Measurements from ENCODE around the gene PTGER3.

PTGER3 gene

GRCh38 chr1:71047635-71048607, at the start of gene PTGER3:
TSS of gene PTGER3 (minus strand) at chr1:71047816. CDS start at chr1:71047577, 239 bp downstream.
- peak; percentile 10 for DNase-seq (ENCODE audit: insufficient read length, low spot score)
- FAIRE-seq, result no peak

- DNase-seq (ENCODE audit: insufficient read length, low spot score) (no peak), FAIRE-seq (no peak)
Measured at GRCh38 chr1:71094913-71095312, 47.3 kb upstream of the PTGER3 start.

- DNase-seq (ENCODE audit: insufficient read length, low spot score) (no peak), FAIRE-seq (no peak)
Measured at GRCh38 chr1:71093938-71094337, 46.3 kb upstream of the PTGER3 start.

- DNase-seq (ENCODE audit: insufficient read length, low spot score) (no peak), FAIRE-seq (no peak)
Measured at GRCh38 chr1:71089536-71090270, 42.1 kb upstream of the PTGER3 start.

GRCh38 chr1:71088645-71089287, 41.1 kb upstream of the PTGER3 start:
- no peak for FAIRE-seq

GRCh38 chr1:71087713-71088112, 40.1 kb upstream of the PTGER3 start:
- FAIRE-seq (no peak), DNase-seq (ENCODE audit: insufficient read length, low spot score) (no peak)

More at GRCh38 chr1:71088645-71089287, 41.1 kb upstream of the PTGER3 start:
- no peak for DNase-seq (ENCODE audit: insufficient read length, low spot score)

- no peak for FAIRE-seq
- no peak for DNase-seq (ENCODE audit: insufficient read length, low spot score)
Measured at GRCh38 chr1:71087060-71087459, 39.4 kb upstream of the PTGER3 start.

GRCh38 chr1:71086331-71086730, 38.7 kb upstream of the PTGER3 start:
- no peak for DNase-seq (ENCODE audit: insufficient read length, low spot score)
- FAIRE-seq, result no peak

- FAIRE-seq (no peak), DNase-seq (ENCODE audit: insufficient read length, low spot score) (no peak)
Measured at GRCh38 chr1:71083271-71083670, 35.7 kb upstream of the PTGER3 start.

GRCh38 chr1:71081697-71082080, 34.1 kb upstream of the PTGER3 start:
- no peak for DNase-seq (ENCODE audit: insufficient read length, low spot score)
- FAIRE-seq, result no peak

GRCh38 chr1:71080739-71081696, 33.4 kb upstream of the PTGER3 start, which contains the start of gene ZRANB2:
TSS of gene ZRANB2 (minus strand) at chr1:71081035. CDS start at chr1:71080995, 40 bp downstream.
- FAIRE-seq (no peak), DNase-seq (ENCODE audit: insufficient read length, low spot score) (peak; percentile 79)

GRCh38 chr1:71080230-71080738, 32.7 kb upstream of the PTGER3 start:
- DNase-seq (ENCODE audit: insufficient read length, low spot score) (no peak), FAIRE-seq (no peak)

- DNase-seq (ENCODE audit: insufficient read length, low spot score), result no peak
- no peak for FAIRE-seq
Measured at GRCh38 chr1:71074681-71075080, 27.1 kb upstream of the PTGER3 start.

GRCh38 chr1:71072273-71072672, 24.7 kb upstream of the PTGER3 start:
- DNase-seq (ENCODE audit: insufficient read length, low spot score), result no peak
- no peak for FAIRE-seq

GRCh38 chr1:71071720-71072119, 24.1 kb upstream of the PTGER3 start:
- DNase-seq (ENCODE audit: insufficient read length, low spot score), result no peak
- no peak for FAIRE-seq

- DNase-seq (ENCODE audit: insufficient read length, low spot score) (no peak), FAIRE-seq (no peak)
Measured at GRCh38 chr1:71068325-71069240, 21.0 kb upstream of the PTGER3 start.

- FAIRE-seq, result no peak
- DNase-seq (ENCODE audit: insufficient read length, low spot score), result no peak
Measured at GRCh38 chr1:71054791-71055190, 7.2 kb upstream of the PTGER3 start.

- FAIRE-seq, result no peak
Measured at GRCh38 chr1:71054281-71054731, 6.7 kb upstream of the PTGER3 start.

GRCh38 chr1:71053758-71054157, 6.1 kb upstream of the PTGER3 start:
- FAIRE-seq (no peak), DNase-seq (ENCODE audit: insufficient read length, low spot score) (no peak)

More at GRCh38 chr1:71054281-71054731, 6.7 kb upstream of the PTGER3 start:
- DNase-seq (ENCODE audit: insufficient read length, low spot score), result no peak

Data from HTR-8/SVneo (cell line).